ENCODE results near the gene BORCS5.
"Not testable (repeated sequence)": the region's sequence is repeated elsewhere in the genome, so short reads cannot be mapped to it uniquely, and the experiment has no call there.

Gene BORCS5

GRCh38 chr12:12491606-12492005 is 134.7 kb downstream of the BORCS5 start:
- no peak for DNase-seq

DNA sequence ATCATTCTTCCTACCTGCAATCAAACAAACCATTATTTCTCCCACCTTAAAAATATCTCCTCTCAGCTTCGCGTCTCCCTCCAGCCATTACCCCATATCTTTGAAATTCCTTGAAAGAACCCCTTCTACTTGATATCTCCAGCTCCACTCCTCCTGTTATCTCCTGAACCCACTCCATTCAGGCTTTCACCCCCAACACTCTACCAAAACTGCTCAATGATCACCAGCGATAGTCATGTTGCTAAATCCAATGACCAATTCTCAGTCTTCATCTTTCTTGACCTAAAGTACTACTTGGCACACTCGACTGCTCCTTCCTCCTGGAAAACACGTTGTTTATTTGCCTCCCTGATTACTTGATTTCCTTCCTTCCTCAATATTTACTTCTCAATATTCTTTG is 135.7 kb downstream of the BORCS5 start:
- no peak for DNase-seq

- no peak for DNase-seq
These were observed 138.7 kb downstream of the BORCS5 start for GRCh38 chr12:12495536-12495935.

DNA sequence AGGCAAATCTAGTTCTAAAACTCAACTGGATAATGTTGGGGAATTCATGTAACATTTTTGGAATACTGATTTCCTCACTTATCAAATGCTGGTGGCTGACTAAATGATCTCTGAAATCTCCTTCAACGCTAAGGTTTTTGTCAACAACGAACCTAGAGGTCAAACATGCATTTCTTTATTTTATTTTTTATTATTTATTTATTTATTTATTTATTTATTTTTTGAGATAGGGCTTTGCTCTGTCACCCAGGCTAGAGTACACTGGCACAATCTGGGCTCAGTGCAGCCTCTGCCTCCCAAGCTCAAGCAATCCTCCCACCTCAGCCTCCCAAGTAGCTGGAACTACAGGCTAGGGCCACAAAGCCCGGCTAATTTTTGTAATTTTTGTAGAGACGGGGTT is 141.3 kb downstream of the BORCS5 start:
- no peak for DNase-seq

- DNase-seq = no peak
These were observed 143.2 kb downstream of the BORCS5 start for GRCh38 chr12:12499909-12500604.

- DNase-seq = no peak
These were observed 144.2 kb downstream of the BORCS5 start for GRCh38 chr12:12501121-12501520.

- DNase-seq = not testable (repeated sequence)
These were observed 145.4 kb downstream of the BORCS5 start for GRCh38 chr12:12502130-12502814.

GRCh38 chr12:12502815-12503151 is 145.9 kb downstream of the BORCS5 start:
- DNase-seq = no peak

DNA sequence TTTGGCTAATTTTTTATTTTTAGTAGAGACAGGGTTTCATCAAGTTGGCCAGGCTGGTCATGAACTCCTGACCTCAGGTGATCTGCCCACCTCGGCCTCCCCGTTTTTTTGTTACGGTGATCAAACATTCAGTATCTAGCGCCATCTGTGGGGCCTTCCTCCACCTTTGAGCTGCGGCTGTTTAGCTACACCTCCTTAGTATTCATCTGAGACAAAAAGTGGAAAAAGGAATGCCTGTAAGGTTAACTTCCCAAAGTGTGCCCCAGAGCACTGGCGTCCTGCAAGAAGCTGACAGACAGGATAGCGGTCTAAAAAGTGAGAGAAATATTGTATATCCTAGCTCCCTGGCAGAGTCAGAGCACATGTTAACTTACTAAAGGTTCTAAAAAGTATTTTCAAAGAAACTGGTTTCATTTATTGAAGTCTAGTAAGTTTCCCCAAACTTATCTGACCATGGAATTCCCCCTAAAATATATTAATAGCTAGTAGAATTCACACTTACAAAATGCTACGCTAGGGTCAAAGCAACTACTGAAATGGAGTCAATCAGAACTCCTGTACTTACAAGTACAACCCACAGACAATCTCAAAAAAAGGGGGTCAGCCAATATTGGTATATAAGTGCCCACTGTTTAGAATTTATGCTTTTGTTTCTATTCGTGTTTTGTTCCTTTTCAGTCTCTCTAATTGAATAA is 146.7 kb downstream of the BORCS5 start:
- DNase-seq = no peak

- DNase-seq = no peak
These were observed 148.9 kb downstream of the BORCS5 start for GRCh38 chr12:12505544-12506495.

GRCh38 chr12:12506496-12506890 is 149.6 kb downstream of the BORCS5 start:
- no peak for DNase-seq

GRCh38 chr12:12507121-12507520 is 150.2 kb downstream of the BORCS5 start:
- DNase-seq = no peak

GRCh38 chr12:12508612-12509011 is 151.7 kb downstream of the BORCS5 start:
- no peak for DNase-seq

- DNase-seq = no peak
These were observed 153.3 kb downstream of the BORCS5 start for GRCh38 chr12:12510141-12510540.

DNA sequence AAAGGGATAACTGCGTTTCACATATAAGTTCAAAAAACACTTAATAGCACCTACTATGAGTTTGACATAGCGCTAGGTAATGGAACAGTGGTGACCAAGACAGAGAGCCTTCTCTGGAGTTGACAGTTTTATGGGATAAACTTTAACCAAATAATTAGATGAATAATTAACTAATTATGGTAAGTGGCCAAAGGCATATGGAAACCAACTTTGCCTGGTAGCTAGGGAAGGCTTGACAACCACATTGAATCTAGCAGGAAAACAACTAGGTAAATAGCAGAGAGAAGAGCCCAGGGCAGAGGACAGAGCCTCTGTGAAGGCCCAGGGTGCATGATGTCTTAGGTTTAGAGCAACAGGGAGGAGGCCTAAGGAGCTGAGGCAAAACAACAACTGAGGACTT is 153.7 kb downstream of the BORCS5 start:
- no peak for DNase-seq

DNA sequence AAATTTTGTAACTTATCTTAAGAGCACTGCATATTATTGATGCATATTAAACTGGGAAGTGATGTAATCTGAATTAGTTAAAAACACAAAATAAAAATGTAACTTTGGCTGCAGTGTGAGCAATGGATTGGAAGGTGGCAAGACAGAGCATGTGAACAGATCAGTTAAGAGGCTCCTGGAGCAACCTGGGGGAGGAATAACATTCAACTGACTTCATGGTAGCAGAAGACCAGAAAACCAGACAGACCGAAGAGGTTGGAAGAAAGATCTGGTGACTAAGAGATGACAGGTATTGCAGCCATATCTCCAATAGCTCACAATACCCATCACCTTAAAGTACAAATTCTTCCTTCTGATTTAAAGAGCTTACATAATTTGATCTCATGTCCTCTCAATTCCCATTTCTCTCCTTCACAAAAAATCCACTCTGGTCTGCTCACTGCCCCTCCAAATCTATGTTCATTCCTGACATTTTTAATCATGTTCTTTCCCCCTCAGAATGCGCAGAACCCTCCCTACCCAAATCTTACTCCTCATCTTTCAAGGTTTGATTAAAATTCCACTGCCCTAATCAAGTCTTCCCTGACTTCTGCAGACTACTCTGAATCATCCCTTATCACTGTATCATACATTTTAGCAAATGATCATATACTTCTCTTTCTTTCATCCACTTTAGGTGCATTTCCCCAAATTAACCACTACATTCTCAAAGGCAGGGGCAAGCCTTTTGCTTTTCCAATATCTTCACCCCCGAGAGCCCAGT is 154.3 kb downstream of the BORCS5 start:
- DNase-seq = no peak

GRCh38 chr12:12511895-12512711 is 155.2 kb downstream of the BORCS5 start:
- no peak for DNase-seq

GRCh38 chr12:12513416-12514006 is 156.6 kb downstream of the BORCS5 start:
- DNase-seq = no peak

GRCh38 chr12:12518464-12518845 is 161.6 kb downstream of the BORCS5 start:
- DNase-seq = no peak

DNA sequence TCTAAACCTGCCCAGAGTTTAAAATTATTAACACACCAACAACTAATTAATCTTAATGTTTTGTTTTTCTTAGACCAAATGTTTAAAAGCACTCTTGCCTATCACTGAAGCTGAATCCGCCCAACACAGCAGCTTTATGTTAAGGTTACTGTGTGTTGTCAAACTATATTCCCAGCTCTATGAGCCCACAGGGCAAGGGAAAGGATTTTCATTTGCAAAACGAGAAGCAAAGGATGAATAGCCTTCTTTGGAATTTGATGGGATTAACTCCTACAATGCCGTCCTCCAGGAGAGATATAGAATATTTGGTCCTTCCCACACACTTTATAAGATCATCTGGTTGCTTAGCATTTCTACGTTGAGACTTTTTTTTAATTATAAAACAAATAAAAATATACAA is 162.0 kb downstream of the BORCS5 start:
- no peak for DNase-seq

All from stimulated activated naive CD4-positive, alpha-beta T cell (primary cell).